SH-SY5Y (cell line): Measurements from ENCODE around the gene UFC1.

Source experiments
- GATA2 ChIP-seq: IDR thresholded peaks from 2 replicates; pipeline ENCODE4 v1.6.1; 2011; ENCODE audit warnings: mild to moderate bottlenecking, low read depth, low read length
- GATA3 ChIP-seq: IDR thresholded peaks from 2 replicates; pipeline ENCODE4 v1.6.1; 2011; ENCODE audit warnings: low read depth, mild to moderate bottlenecking, low read length, moderate library complexity

UFC1 gene

DNA sequence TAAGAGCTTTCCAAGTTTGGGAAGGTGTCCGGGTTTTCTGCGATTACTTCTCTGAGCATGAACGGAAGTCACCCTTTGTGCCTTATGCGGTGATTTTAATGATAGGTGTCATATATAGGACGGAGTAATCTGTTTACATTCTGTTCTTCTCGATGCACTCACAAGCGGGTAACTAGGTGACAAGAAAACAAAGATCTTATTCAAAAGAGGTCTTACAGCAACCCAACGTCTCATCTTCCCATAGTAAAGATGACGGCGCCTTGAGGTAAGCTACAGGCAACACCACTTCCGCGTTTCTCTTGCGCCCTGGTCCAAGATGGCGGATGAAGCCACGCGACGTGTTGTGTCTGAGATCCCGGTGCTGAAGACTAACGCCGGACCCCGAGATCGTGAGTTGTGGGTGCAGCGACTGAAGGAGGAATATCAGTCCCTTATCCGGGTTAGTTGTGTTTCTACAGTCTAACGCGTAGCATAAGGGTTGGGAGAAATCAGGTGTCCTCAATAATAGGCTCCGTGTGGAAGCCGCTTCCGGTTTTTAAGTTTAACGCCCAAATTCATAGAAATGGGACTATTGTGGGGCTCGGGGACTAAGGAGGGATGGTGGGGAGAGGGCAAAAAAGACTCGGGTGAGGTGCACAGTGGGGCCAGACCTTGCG lies at the start of gene UFC1:
UFC1 (plus strand) TSS at position 297 of the 656 bp plus-strand sequence; CDS start at position 317, 20 bp downstream.
- no peak for TF ChIP-seq GATA2
- TF ChIP-seq GATA3, result no peak

DNA sequence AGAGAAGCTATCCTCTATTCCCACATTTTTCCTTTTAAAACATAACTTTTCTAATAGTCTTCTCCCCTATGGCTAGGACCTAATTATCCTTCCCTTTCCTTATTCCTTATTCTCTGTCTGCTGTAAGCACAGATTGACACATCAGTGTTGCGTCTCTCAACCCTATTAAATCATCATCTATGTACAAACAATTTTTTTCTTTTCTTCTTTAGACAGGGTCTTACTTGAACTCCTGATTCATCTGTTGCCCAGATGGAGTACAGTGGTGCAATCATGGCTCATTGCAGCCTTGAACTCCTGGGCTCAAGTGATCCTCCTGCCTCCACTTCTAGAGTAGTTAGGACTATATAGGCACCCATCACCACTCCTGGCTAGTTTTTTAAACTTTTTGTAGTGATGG lies 47.3 kb upstream of the UFC1 start:
- TF ChIP-seq GATA2, result no peak
- no peak for TF ChIP-seq GATA3

DNA sequence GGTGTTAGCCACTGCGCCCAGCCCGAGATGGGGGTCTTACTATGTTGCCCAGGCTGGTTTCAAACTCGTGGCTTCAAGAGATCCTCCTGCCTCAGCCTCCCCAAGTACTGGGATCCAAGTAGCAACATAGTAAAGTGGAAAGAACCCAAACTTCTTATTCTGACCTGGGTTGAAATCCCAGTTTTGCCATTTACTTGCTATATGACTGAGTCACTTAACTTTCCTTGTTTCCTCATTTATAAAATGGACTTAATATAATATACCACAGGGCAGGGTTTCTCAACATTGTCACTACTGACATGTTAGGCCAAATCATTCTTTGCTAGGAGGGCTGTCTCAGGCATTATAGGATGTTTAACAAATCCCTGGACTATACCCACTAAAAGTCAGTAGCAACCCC lies 42.7 kb upstream of the UFC1 start:
- TF ChIP-seq GATA2, result no peak
- no peak for TF ChIP-seq GATA3

GRCh38 chr1:161111527-161111926 lies 42.3 kb upstream of the UFC1 start:
- TF ChIP-seq GATA2 (no peak), GATA3 (no peak)

- no peak for TF ChIP-seq GATA2
- no peak for TF ChIP-seq GATA3
These were observed 39.9 kb upstream of the UFC1 start for GRCh38 chr1:161113915-161114314.

DNA sequence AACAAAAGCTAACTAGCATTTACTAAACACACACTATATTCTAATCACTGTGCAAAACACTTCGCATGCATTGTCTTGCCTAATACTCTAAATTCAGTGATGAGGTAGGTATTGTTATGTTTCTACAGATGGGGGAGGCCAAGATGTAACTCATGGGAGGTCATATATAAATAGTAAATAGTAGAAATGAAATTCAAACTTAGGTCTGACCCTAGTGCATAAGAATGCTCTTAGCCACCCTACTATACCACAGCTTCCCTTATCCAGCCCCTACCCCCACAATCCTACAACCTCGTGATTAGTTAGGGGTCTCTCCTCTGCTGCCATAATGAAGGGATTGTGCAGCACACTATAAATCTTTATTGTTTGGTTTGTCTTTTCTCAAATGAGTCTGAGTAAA lies 39.2 kb upstream of the UFC1 start:
- TF ChIP-seq GATA2 (no peak), GATA3 (no peak)

- no peak for TF ChIP-seq GATA3
- TF ChIP-seq GATA2, result no peak
These were observed 38.6 kb upstream of the UFC1 start for GRCh38 chr1:161115132-161115711.

DNA sequence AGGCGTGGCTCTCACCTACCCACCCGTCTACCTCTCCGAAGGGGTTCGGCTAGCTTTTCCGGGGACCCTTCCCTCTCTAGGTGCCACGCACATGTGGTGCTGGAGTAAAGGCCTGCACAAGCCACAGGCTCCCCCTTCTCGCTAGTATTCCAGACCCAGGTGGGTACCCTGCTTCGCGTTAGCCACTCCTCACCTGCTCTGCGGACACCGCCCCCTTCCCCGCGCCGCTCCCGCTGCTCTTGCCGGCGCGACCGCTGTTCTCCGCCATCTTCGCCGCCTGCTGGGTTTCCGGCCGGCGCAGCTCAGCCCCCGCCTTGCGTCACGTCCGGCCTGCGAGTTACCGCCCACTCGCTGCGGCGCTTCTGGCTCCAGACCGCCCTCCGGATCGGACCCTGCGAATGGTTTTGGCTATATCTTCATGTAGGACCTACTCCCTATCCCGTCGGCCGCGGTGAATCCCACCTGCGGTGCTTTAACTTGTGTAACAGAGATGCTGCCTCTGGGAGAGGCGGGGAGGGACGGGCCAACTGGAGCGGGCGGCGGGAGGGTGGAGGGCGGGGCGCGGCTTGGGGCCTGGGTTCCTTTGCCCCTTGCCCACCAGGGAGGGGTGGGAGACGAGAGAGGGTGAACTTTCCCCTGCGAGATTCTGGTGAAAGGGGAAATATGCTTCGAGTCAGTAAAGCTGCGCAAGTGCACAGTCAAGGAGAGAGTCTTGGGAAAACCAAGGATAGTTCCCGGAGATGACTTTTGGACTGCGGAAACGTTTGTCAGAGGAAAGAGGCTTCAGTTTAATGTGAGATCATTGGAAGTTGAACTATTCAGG lies 35.8 kb upstream of the UFC1 start, which contains the start of the genes NIT1 and PFDN2:
NIT1 (plus strand) TSS at position 347 of the 823 bp plus-strand sequence; CDS start at position 419, 72 bp downstream.
PFDN2 (minus strand) TSS at position 279 of the 823 bp plus-strand sequence; CDS start at position 268, 11 bp downstream.
- TF ChIP-seq GATA2, result peak; percentile 12; the same call in 1 of the 2 replicates
- no peak for TF ChIP-seq GATA3

- TF ChIP-seq GATA2 (no peak), GATA3 (no peak)
These were observed 34.5 kb upstream of the UFC1 start for GRCh38 chr1:161119092-161119903.

GRCh38 chr1:161121042-161121650 lies 32.6 kb upstream of the UFC1 start:
- no peak for TF ChIP-seq GATA3
- no peak for TF ChIP-seq GATA2

DNA sequence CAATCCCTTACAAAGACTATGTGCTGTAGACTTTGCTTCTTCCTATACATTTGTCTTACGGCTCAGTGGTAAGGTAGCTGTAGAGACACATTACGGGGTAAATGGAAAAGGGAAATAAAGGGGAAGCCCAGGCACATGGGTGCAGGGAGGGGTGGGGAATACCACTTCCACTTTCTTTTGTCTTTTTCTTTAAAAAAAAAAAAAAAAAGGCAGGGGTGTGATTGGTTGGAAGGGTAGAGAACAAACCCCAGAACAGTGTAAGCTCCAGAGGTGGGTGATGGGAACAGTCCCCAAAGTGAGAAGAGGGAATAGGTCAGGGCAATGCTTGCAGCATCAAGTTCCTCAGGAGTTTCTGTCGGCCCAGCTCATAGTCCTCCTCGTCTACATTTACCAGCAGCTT lies 31.9 kb upstream of the UFC1 start:
- TF ChIP-seq GATA2 (no peak), GATA3 (no peak)

GRCh38 chr1:161122967-161123366 lies 30.8 kb upstream of the UFC1 start:
- TF ChIP-seq GATA2, result no peak
- no peak for TF ChIP-seq GATA3

DNA sequence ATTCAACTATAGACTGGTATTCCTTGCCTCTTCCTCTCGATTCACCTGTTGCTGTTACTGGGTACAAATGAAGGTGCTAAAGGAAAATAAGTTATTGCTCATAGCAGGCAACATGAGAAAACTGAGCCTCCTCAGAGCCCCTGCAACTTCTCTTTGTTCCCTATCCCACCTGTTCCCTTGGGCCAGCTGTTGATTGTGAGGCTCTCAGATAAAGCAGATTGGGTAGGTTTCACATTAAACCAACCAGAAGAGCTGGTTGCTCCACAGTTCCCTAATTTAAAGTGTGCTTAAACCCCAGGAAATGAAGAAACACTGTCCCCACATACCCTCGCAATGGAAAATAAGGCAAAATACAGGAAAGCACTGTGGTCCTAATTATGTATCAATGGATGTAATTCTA lies 26.1 kb upstream of the UFC1 start:
- TF ChIP-seq GATA2, result no peak
- TF ChIP-seq GATA3, result no peak
